ENCODE results near the gene SFXN5.

GRCh38 chr2:72934683-72935610 is 136.6 kb downstream of the SFXN5 start:
- TF ChIP-seq CTCF (IDR thresholded peaks at IDR 0.05), result no peak
- no peak for TF ChIP-seq POLR2A (IDR thresholded peaks at IDR 0.05)
